GM21515 (cell line): Measurements from ENCODE around the gene DYNLT2.
A peak's percentile ranks its signal among the peaks of the same experiment; 100 is the strongest.

Experiments used
- ATAC-seq: cut with Tn5 transposase; IDR thresholded peaks from one replicate; pipeline ENCODE4 v1.9.1; 2021; ENCODE audit not compliant: unreplicated experiment

DYNLT2 gene, protein sequence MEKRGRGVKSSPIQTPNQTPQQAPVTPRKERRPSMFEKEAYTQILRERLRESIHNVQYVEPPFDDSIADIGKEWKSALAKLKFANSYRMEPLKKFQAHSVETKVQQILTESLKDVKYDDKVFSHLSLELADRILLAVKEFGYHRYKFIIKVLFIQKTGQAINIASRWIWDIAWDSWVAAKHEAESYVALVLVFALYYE

DNA sequence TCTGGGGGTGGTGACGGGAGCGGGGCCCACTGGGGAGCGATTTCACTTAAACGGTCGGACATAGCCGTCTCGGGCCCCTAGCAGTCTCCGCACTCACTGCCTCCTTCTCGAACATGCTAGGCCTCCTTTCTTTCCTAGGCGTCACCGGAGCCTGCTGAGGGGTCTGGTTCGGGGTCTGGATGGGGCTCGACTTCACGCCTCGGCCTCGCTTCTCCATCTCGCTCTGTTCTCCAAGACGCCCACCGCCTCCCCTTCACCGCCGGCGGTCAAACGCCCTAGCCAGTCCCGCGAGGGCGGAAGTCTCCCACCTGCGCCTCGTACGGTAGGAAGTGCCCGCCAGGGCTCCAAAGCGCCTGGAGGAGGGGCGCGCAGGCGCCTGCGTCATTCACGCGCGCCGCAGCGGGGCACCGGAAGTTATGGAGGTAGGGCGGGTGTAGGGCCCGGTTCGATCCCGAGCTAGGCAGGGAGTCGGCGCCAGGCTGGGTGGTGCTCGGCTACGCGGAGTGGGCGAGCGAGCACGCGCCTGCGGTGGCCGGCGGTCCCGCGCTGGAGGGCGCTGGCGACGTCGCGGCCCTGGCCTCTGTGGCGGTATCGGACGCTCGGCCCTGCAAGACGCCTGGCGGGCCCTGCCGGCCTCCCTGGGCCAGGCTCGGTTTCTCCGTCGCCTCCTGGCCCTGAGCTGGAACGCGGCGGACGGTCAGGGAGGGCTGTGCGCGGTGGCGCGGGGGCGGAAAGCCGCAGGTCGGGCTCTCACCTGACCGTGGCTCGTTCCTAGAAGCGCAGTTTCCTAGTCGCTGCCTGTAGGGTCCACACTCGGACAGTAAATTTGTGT, at the start of gene DYNLT2, which contains the start of gene ERMARD:
Gene DYNLT2 (minus strand): TSS at position 331 of the 832 bp plus-strand sequence. CDS start 114 bp downstream, at position 217.
Gene ERMARD (plus strand): TSS at position 381 of the 832 bp plus-strand sequence. CDS start 36 bp downstream, at position 417.
- ATAC-seq, result peak; percentile 94

DNA sequence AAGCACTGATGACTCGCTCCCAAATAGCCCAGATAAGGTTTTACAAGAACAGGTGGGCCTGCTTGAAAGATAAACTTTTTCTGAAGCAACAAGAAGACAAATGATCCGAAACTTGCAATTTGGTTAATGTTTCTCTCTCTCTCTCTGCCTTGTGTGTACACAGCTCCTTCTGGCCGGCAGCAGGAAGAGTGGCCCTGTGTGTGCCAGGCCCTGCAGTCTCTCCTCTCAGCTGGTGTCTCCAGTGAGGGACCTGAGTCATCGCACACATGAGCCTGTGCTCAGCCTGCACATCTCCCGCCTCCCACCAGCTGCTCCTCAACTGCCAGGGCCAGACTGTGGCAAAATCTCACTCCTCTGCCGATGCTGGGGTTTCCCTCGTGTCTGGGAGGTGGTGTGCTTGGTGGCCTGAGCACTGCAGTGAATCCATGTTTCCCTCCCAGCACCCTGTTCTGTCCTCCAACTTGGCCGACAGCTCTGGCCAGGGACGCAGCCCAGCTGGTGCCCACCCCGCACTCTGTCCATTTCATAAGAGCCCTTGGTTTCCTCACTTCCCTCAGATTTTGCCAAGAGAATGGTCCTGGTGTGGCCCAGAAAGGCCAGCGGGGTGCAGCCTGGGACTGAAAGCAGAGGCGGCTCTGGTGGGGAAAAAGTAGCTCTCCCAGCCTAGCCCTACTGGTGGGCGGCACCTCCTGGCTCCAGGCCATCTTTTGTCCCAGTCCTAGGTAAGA, 49.5 kb upstream of the DYNLT2 start:
- ATAC-seq, result no peak

DNA sequence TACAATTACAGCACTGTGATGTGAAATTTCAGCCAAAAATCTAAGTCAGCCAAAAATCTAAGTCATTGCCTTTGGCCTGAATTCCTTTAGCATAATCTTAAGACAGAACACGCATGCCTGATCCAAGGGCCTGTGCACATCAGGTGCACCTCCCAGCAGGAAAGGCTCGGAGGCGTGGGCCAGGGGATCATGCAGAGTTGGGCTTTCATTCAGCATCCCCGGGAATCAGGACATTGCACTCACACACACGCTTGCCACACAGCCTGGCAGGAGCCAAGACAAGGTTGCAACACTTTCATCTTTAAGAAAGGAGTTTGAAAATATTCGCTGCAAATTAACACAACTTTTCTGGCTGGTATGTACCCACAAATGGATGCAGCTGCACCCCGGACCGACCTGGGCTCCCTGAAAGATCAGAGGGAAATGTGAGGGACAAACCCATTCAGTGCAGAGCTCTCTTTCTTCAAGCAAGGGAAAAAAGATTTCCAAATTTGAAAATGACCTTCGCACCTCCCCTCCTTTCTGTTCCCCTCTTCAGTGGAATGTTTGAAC, 48.8 kb upstream of the DYNLT2 start:
- no peak for ATAC-seq

DNA sequence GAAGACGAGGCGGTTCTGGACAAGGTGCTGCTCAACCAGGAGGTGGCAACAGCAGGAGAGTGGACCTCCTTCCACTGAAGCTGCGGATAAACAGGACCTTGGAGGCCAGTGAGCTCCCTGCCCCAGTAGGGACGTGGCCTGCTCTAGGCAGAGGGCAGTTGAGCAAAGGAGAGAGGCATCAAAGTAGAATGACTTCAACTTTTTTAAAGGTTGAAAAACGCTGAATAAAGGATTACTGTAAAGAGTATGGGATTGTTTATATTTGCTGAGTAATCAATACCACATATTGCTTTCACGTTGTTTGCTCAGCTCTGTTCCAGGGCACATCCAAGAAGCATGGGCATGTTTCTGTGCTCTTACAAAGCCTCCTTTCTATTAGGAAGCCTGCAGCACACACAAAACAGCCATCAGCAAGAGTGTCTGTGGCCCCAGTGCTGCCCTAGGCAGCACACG, 48.1 kb upstream of the DYNLT2 start:
- no peak for ATAC-seq

DNA sequence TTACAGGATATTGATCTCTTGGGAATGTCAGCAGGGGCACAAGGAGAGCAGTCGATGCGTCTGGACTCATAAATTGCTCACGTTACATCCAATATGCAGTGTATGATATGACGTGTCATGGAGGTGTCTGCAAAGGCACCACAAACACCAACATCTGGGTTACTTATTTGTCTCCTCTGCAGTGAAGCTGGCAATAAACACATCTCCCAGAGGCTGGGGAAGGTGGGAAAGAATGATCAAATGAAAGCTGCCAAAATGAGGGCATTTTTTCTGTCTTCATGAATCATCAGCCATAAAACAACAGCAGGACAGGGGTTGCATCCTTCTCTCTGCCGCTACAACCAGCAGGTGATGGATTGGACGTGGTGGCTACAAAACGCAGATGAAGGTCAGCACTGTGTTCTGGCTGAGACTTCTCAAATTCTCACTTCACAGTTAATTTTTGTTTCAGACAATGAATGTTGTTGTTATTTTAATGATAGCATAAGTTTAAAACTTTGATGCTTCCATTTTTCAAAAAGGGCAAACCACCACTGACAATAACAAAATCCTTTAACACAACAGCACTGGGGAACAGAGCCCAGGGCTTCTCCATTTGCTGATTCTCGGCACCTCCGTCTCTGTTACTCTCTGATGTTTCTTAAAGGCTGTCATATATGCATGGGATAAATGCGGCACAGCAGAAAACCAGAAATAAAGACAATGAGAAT, 47.5 kb upstream of the DYNLT2 start:
- ATAC-seq, result no peak

DNA sequence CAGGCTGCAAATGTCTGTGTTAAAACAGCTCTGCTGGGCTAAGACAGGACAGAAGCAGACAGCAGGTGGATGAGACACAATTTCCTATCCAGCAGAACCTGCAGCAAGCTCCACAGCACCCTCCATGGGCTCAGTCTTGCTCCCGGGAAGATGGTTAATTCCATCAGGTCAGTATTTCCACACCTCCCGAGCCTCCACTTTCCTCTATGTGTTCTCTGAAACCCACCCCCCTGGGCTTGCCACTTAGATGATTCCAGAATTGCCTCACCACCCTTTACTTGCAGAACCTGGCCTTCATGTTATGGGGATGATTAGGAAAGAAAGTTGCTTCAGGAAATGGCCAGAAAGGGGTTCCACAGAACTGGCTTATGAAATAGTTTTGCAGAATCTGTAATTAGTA, 43.8 kb upstream of the DYNLT2 start:
- ATAC-seq, result no peak

DNA sequence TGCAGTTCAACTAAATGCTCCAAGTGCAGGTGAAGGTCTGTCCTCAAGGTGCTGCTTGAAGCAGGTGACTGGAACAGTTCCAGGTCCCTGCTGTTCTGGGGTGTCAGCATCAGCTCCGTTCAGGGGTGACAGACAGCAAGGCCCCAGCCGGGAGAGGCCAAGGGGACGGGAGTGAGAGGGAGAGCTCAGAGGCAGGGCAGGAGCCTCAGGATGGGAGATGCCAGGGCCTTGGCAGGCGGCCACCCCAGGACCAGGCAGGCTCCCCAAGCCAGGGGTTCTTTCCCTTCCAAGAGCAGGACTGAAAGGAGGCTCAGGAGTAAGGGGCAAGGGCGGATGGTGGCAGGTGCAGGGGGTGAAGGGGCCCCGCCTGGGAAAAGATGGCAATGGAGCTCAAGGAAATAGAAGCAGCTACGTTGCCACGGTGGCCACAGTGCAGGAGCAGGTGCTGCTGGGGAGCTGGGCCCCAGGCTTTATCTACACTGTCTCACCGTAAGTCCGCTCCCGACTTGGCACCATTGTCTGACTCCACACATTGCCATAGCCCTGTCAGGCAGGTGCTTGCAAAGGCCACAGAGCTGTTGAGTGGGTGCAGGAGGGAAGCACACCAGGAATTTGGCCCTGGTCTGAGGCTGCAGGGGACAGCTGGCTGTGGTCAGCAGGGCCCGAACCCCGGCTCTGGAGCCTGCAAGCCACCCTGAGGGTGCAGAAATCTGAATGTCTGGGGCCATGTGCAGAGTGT, 43.1 kb upstream of the DYNLT2 start:
- ATAC-seq, result no peak

DNA sequence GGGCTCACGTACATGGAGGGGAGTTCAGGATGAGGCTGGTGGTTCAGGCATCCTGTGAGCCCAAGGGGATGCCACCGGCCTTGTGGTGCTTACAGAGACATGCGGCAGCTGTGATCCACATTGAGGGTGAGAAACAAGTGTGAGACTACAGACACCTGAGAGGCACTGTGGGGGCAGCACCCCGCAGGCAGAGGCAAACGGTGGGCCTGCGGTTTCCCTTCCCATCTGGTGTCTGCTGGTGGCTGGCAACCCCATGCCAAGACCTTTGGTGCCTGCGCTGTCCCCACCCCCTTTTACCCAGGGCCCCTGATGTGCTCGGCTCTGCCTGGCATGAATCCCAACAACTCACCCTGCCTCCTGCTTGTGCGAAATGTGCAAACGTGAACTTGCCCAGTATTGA, 42.0 kb upstream of the DYNLT2 start:
- no peak for ATAC-seq

DNA sequence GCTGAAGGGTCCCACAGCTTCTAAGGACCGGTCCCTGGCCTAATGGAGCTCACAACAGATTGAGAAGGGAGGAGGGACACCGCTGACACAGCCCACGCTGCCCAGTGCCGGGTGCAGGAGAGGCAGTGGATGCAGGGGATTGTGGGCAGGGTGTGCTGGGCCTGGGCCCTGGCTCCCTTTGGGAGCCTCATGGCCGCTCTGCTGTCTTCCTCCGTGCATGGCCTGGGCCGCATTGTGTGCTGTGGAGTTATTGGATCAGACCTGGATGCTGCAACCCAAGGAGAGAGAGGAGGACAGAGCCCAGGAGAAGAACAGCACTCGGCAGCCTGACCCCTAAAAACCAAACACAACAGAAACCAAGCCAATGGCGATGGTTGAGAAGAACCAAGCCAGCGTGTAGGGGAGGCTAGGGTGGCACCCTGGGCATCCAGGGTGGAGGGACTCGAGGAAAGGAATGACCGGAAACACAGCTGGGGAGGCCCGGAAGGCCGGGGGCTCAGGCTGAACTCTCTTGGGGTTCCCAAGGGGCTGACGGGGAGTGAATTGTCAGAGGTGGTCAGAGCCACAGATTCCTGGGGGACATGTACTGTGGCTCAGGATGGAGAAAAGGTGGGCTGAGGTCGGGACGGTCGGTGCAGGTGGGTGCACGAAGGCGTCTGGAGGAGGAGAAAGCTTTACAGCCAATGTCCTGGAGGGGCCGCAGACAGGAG, 41.1 kb upstream of the DYNLT2 start:
- ATAC-seq, result no peak

DNA sequence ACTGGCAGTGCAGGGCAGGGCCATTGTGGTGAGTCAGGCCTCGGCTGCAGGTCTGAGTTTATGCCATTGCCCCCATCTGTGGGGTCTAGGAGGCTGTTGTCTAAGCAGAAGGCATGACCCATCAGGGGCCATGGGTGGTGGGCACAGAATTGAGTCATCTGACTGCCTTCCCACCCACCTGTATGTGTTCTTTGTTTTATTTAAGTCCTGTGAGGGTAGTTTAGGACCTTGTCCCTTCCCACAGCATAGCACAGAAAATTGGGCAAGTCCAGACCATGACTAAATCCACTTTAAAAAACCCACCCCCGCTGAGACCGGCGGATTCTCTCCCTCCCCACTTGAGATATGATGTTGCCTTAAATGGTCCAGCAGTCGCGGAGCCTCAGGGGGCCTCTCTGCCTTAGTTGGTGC, 40.4 kb upstream of the DYNLT2 start:
- no peak for ATAC-seq

DNA sequence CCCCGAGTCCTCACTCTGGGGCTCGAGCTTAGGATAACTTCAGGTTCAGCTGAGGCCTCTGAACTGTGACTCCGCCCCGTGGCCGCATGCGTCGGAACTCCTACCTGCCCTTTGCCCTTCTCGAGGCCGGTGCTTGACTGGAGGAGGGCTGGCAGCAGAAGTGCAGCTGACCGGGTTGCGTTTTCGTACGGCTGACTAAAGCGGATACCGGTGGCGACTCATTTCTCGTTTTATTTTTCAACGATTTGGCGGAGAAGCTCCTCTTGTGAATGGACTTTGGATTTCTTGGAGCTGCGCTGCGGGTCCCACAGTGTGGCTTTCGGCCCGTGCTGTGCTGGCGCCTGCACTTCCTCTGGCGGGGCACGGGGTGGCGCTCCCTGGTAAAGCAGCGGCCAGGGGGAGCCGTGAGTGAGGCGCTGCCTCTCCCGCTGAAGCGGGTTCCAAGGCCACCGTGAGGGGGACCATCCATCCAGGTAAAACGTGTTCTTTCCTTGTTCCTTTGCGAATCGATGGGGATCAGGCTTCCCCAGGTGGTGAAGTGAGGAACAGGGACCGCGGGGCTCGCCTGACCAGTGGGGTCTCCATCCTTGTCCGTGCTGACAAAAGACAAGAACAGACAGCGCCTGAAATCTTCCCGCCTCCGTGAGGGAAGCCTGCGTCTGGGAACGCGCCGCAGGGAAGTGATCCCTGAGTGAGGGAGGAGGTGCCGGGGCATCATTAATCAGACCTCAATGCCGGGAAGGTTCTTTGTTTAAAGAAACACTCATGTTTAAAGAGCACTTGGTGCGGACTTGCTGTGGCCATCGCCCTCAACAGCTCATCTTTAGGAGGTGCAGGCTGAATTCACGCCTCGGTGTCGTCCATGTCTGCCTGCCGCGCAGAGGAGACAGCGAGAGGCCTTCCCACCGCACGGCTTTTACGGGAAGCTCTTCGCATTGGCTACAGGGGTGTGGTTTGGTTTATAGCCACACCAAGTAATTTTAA, 38.9 kb upstream of the DYNLT2 start:
- peak; percentile 98 for ATAC-seq

DNA sequence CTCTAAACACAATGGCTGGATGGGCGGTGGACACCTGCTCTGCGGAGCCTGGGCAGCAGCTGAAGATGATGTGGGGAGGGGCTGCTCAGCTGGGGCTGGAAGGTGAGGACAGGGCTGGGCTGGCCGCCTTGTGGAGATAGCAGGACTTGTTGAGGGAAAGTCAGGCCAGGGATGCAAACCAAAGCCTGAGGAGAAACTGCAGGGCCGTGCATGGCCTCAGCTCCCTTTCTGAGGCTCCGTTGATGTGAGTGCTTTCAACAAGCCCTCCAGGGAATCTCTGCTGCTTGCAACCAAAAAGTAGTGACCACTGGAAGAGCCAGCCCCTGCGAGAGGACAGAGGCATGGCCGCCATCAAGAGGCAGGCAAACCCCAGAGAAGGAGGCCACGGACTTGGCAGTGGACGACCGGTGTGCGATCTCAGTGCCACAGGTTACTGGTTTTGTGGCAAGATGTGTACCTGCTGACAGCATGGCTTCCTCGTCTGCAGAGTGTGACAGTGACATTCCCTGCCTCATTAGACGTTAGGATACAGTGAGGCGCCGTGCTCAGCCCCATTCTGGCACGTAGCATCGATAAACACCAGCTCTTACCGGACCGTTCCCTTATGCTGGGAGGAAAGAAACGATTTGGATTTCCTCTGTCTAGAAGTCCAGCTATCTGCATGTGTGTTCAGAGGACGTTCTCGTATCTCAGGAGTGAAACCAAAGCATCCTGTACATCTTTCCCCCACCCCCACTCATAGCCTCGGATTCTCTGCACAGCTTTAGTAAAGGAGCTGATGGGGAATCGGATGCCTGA, 38.0 kb upstream of the DYNLT2 start:
- no peak for ATAC-seq

DNA sequence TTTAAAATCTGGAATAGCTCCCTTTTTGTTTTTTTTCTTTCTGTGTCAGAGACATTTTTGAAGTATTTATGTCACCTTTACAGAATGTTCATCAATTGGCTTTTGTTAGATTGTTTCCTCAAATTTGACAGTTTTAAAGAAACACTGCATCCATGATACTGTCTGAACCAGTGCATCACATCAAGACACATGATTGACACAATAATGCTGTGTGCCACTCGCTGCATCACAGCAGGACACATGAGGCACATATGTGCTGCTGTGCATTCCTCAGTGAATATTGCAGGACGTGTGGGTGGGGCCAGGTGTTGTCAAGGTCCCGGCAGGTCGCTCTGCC, 37.4 kb upstream of the DYNLT2 start:
- ATAC-seq, result no peak

DNA sequence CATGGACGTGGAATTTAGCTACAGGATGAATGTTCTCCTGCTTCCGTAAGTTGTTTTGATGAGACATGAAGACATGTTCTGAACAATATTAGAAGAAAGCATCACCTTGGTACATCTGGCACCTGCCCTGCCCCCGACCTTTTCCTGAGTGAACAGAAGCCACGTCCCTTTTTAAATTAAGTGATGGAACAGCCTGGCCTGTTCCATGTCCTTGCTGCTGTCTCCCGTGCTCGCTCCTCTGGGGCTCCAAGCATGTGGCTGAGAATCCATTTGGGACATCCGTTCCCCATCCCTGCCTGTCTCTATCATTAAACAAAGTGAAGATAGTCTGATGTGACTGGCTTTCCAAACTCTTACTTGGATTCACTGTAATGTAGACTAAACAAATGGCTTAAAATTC, 36.4 kb upstream of the DYNLT2 start:
- no peak for ATAC-seq

DNA sequence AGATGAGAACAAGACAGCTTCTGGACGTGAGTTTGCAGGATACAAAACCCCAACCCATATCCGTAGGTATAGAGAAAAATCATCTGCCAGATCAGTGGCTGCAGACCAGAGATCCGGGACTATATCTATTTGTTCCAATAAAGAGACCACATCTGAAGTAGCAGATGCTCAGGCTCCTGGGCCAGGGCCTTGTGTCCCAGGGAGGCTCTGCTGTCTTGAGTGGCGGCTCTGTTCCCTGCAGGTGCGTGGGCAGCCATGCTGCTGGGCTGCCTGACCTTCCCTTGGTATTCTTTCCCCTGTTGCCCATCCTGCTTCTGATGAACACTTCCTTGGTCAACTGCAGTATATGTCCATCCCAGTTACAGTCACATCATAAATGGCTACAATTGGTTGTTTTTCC, 35.0 kb upstream of the DYNLT2 start:
- ATAC-seq, result no peak

DNA sequence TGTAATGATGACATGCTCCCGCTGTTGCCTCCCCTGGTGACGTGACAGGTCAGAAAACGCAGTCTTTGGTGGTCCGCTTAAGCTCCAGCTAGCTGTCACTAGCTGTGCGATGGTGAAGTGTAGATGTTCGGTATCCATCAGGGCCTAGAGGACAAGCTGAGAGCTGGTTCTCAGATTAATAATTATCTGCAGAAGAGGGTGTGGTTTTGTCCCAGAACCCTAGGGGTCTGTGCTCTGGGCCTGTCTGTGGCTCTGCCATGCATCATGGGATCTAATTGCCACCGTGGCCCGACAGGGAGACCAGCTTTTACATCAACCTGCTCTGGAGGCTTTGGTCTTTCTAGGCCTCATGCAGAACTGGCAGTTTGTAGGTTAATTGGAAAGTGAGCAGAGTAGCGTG, 34.2 kb upstream of the DYNLT2 start:
- ATAC-seq, result no peak

DNA sequence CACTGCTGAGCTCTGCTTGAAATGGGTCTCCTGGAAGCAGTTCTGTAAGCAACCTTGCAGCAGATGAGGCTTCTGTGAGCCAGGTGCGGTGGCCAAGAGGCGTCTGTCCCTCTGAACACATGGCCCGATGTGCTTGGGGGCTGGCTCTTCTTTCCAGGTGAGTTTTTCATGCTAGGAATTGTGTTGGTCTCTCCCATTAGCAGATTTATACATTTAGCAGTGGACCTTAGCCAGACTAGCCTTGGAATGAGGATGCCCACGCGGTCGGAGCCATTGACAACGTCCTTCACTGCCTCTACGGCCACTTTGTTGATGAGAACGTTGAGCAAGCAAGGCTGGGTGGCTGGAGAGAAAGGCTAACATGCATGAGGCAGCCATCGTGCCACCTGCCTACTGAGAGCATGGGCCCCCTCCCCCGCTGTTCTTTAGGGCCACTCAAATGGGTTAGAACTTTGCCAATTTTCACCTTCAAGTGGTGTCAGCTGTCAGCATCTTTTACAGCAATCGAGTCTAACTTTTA, 33.5 kb upstream of the DYNLT2 start:
- ATAC-seq, result no peak
